GM23338 (cell line): ENCODE results near the gene DCBLD1. TPM values are rescaled to one million over a fixed set of nuclear protein-coding genes. Genes with fewer than 3 reads are reported as not detected.

Experiments used
- ATAC-seq: fragments of 200-7000 bp; cut with Tn5 transposase; 3 replicates; pipeline ENCODE4 v1.9.1; 2020
- DNase-seq: peaks from one replicate; pipeline ENCODE4 v3.0.0-alpha.2; 2015; ENCODE audit warnings: low spot score
- H2AFZ ChIP-seq: fragments of 200-600 bp; sonication (generic); 2 replicates; pipeline ENCODE4 v1.8.0; 2016; ENCODE audit warnings: antibody characterized with exemption, mild to moderate bottlenecking, moderate library complexity
- H3F3A ChIP-seq: fragments of 200-600 bp; sonication (generic); replicated peaks from 2 replicates; pipeline ENCODE4 v1.8.0; 2017; ENCODE audit warnings: antibody characterized with exemption, mixed run types, low read depth
- H3K27ac ChIP-seq: fragments of 200-600 bp; sonication (generic); 2 replicates; pipeline ENCODE4 v1.6.1; 2016; ENCODE audit warnings: low read depth
- H3K27me3 ChIP-seq: fragments of 200-600 bp; sonication (generic); 2 replicates; pipeline ENCODE4 v1.8.0; 2016; ENCODE audit warnings: mild to moderate bottlenecking, mixed run types, moderate library complexity; ENCODE audit not compliant: insufficient read depth
- H3K36me3 ChIP-seq: fragments of 200-600 bp; sonication (generic); 2 replicates; pipeline ENCODE4 v1.8.0; 2016; ENCODE audit warnings: mild to moderate bottlenecking; ENCODE audit not compliant: insufficient read depth
- H3K4me1 ChIP-seq: fragments of 200-600 bp; sonication (generic); 2 replicates; pipeline ENCODE4 v1.8.0; 2016; ENCODE audit warnings: mild to moderate bottlenecking, moderate library complexity; ENCODE audit not compliant: insufficient read depth
- H3K4me2 ChIP-seq: fragments of 200-600 bp; sonication (generic); 2 replicates; pipeline ENCODE4 v1.7.1; 2017; ENCODE audit warnings: mixed run types
- H3K4me3 ChIP-seq: fragments of 200-600 bp; sonication (generic); 2 replicates; pipeline ENCODE4 v1.6.1; 2016; ENCODE audit warnings: mixed run types
- H3K79me2 ChIP-seq: fragments of 200-600 bp; sonication (generic); replicated peaks from 2 replicates; pipeline ENCODE4 v1.8.0; 2017; ENCODE audit warnings: mild to moderate bottlenecking; ENCODE audit not compliant: insufficient read depth
- H3K9me2 ChIP-seq: fragments of 200-600 bp; sonication (generic); 2 replicates; pipeline ENCODE4 v1.8.0; 2017; ENCODE audit not compliant: insufficient read depth
- H4K20me1 ChIP-seq: fragments of 200-600 bp; sonication (generic); replicated peaks from 2 replicates; pipeline ENCODE4 v1.8.0; 2017; ENCODE audit warnings: mild to moderate bottlenecking; ENCODE audit not compliant: insufficient read depth
- H3K27ac Mint-ChIP-seq: 2 replicates; pipeline ENCODE4 v1.8.0; 2020; ENCODE audit warnings: inconsistent platforms, mild to moderate bottlenecking, moderate library complexity, mixed read lengths
- H3K27me3 Mint-ChIP-seq: 3 replicates; pipeline ENCODE4 v1.8.0; 2022; ENCODE audit warnings: low read depth, mild to moderate bottlenecking, moderate library complexity, mixed read lengths, inconsistent platforms; ENCODE audit not compliant: insufficient read depth, poor library complexity
- H3K36me3 Mint-ChIP-seq: 3 replicates; pipeline ENCODE4 v1.8.0; 2021; ENCODE audit warnings: low read depth, mild to moderate bottlenecking, inconsistent platforms, moderate library complexity, mixed read lengths
- H3K4me1 Mint-ChIP-seq: 3 replicates; pipeline ENCODE4 v1.8.0; 2020; ENCODE audit warnings: mild to moderate bottlenecking, inconsistent platforms, mixed read lengths
- H3K4me3 Mint-ChIP-seq: 3 replicates; pipeline ENCODE4 v1.8.0; 2021; ENCODE audit warnings: moderate library complexity, mild to moderate bottlenecking, inconsistent platforms, mixed read lengths
- H3K9me3 Mint-ChIP-seq: 3 replicates; pipeline ENCODE4 v1.8.0; 2020; ENCODE audit warnings: moderate library complexity, mild to moderate bottlenecking, inconsistent platforms, mixed read lengths
- EZH2 ChIP-seq: fragments of 200-600 bp; sonication (generic); IDR thresholded peaks from one replicate; pipeline ENCODE4 v1.8.0; 2017; ENCODE audit warnings: antibody characterized with exemption, mild to moderate bottlenecking, low read depth; ENCODE audit not compliant: unreplicated experiment
- EZH2phosphoT487 ChIP-seq: fragments of 200-600 bp; sonication (generic); IDR thresholded peaks from one replicate; pipeline ENCODE4 v1.8.1; 2018; ENCODE audit warnings: antibody characterized with exemption; ENCODE audit not compliant: unreplicated experiment
- JUNB ChIP-seq: IDR thresholded peaks from one replicate; pipeline ENCODE4 v1.6.1; 2016; ENCODE audit warnings: antibody characterized with exemption; ENCODE audit not compliant: unreplicated experiment
- NANOG ChIP-seq: IDR thresholded peaks from 2 replicates; pipeline ENCODE4 v1.6.1; 2016; ENCODE audit warnings: antibody characterized with exemption, borderline replicate concordance
- POLR2AphosphoS5 ChIP-seq: IDR thresholded peaks from 2 replicates; pipeline ENCODE4 v1.6.1; 2016; ENCODE audit warnings: antibody characterized with exemption, low read depth
- STAT1 ChIP-seq: IDR thresholded peaks from one replicate; pipeline ENCODE4 v1.6.1; 2016; ENCODE audit warnings: antibody characterized with exemption; ENCODE audit not compliant: unreplicated experiment
- ZNF114 ChIP-seq: fragments of 250-450 bp; sonication (Bioruptor Pico); IDR thresholded peaks from 2 replicates; pipeline ENCODE4 v1.5.0; 2020; ENCODE audit warnings: mild to moderate bottlenecking, moderate library complexity
- ZNF331 ChIP-seq: fragments of 250-450 bp; sonication (Bioruptor Pico); IDR thresholded peaks from 2 replicates; pipeline ENCODE4 v1.5.0; 2020; ENCODE audit warnings: low read depth, mild to moderate bottlenecking, moderate library complexity
- polyA plus RNA-seq: library from polyadenylated mRNA; unstranded; fragments of >200 nt; fragmentation: Nextera tagmentation; extraction: Ambion mirVana; gene quantifications from 2 replicates; pipeline ENCODE4 v1.2.1, GENCODE V29; 2016
- total RNA-seq: library from RNA; depleted of rRNA; stranded (reverse); fragments of >200 nt; shearing (Covaris generic); gene quantifications from 2 replicates; pipeline ENCODE4 v1.2.3, GENCODE V29; 2014
- TF ChIP-seq, protein P1 (sequence below): IDR thresholded peaks from 2 replicates; pipeline ENCODE4 v1.6.1; 2016; ENCODE audit warnings: antibody characterized with exemption
- TF ChIP-seq, protein P2 (sequence below): fragments of 250-450 bp; sonication (Bioruptor Pico); IDR thresholded peaks from 2 replicates; pipeline ENCODE4 v1.5.0; 2020; ENCODE audit warnings: mild to moderate bottlenecking, moderate library complexity
- TF ChIP-seq, protein P3 (sequence below): IDR thresholded peaks from one replicate; pipeline ENCODE4 v1.6.1; 2018; ENCODE audit warnings: antibody characterized with exemption; ENCODE audit not compliant: unreplicated experiment

The DCBLD1 gene
- total and polyA plus RNA-seq, 2 experiments from 2014 or later = 4.2 to 7.6 TPM

GRCh38 chr6:117513778-117514365 is 31.4 kb downstream of the DCBLD1 start:
- no peaks in the 10 kb centered on the region for H4K20me1 ChIP-seq
- no peak overlapping the region for H3K4me2 ChIP-seq
- H3K4me1 ChIP-seq = 0 out of 2 replicates have a peak, but pooled peaks cover 6% of the 10 kb centered on the region
- no peaks in the 10 kb centered on the region for H3K79me2 ChIP-seq
- no peaks in the 10 kb centered on the region for H3K27me3 Mint-ChIP-seq
- peaks cover 5% of the 10 kb centered on the region; the same call in 2 of the 3 replicates for H3K4me1 Mint-ChIP-seq
- H3K27ac Mint-ChIP-seq = no peak overlapping the region
- no peaks in the 10 kb centered on the region for H3K27me3 ChIP-seq
- H3K4me3 Mint-ChIP-seq = no peak overlapping the region
- H3K4me3 ChIP-seq = no peak overlapping the region
- ATAC-seq = no peak
- H3F3A ChIP-seq = no peaks in the 10 kb centered on the region
- no peaks in the 10 kb centered on the region for H3K9me3 Mint-ChIP-seq
- peaks cover 2% of the 10 kb centered on the region; the same call in 1 of the 3 replicates for H3K36me3 Mint-ChIP-seq
- 0 out of 2 replicates have a peak, but pooled peaks cover 7% of the 10 kb centered on the region for H3K9me2 ChIP-seq
- TF ChIP-seq ZNF114 (CRISPR knock-in tag) (no peak), NANOG (no peak), EZH2phosphoT487 (no peak), ZNF331 (no peak), POLR2AphosphoS5 (no peak), STAT1 (no peak), JUNB (no peak), EZH2 (no peak)
- TF ChIP-seq, protein P1, sequence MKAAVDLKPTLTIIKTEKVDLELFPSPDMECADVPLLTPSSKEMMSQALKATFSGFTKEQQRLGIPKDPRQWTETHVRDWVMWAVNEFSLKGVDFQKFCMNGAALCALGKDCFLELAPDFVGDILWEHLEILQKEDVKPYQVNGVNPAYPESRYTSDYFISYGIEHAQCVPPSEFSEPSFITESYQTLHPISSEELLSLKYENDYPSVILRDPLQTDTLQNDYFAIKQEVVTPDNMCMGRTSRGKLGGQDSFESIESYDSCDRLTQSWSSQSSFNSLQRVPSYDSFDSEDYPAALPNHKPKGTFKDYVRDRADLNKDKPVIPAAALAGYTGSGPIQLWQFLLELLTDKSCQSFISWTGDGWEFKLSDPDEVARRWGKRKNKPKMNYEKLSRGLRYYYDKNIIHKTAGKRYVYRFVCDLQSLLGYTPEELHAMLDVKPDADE = no peak
- TF ChIP-seq, protein P2, sequence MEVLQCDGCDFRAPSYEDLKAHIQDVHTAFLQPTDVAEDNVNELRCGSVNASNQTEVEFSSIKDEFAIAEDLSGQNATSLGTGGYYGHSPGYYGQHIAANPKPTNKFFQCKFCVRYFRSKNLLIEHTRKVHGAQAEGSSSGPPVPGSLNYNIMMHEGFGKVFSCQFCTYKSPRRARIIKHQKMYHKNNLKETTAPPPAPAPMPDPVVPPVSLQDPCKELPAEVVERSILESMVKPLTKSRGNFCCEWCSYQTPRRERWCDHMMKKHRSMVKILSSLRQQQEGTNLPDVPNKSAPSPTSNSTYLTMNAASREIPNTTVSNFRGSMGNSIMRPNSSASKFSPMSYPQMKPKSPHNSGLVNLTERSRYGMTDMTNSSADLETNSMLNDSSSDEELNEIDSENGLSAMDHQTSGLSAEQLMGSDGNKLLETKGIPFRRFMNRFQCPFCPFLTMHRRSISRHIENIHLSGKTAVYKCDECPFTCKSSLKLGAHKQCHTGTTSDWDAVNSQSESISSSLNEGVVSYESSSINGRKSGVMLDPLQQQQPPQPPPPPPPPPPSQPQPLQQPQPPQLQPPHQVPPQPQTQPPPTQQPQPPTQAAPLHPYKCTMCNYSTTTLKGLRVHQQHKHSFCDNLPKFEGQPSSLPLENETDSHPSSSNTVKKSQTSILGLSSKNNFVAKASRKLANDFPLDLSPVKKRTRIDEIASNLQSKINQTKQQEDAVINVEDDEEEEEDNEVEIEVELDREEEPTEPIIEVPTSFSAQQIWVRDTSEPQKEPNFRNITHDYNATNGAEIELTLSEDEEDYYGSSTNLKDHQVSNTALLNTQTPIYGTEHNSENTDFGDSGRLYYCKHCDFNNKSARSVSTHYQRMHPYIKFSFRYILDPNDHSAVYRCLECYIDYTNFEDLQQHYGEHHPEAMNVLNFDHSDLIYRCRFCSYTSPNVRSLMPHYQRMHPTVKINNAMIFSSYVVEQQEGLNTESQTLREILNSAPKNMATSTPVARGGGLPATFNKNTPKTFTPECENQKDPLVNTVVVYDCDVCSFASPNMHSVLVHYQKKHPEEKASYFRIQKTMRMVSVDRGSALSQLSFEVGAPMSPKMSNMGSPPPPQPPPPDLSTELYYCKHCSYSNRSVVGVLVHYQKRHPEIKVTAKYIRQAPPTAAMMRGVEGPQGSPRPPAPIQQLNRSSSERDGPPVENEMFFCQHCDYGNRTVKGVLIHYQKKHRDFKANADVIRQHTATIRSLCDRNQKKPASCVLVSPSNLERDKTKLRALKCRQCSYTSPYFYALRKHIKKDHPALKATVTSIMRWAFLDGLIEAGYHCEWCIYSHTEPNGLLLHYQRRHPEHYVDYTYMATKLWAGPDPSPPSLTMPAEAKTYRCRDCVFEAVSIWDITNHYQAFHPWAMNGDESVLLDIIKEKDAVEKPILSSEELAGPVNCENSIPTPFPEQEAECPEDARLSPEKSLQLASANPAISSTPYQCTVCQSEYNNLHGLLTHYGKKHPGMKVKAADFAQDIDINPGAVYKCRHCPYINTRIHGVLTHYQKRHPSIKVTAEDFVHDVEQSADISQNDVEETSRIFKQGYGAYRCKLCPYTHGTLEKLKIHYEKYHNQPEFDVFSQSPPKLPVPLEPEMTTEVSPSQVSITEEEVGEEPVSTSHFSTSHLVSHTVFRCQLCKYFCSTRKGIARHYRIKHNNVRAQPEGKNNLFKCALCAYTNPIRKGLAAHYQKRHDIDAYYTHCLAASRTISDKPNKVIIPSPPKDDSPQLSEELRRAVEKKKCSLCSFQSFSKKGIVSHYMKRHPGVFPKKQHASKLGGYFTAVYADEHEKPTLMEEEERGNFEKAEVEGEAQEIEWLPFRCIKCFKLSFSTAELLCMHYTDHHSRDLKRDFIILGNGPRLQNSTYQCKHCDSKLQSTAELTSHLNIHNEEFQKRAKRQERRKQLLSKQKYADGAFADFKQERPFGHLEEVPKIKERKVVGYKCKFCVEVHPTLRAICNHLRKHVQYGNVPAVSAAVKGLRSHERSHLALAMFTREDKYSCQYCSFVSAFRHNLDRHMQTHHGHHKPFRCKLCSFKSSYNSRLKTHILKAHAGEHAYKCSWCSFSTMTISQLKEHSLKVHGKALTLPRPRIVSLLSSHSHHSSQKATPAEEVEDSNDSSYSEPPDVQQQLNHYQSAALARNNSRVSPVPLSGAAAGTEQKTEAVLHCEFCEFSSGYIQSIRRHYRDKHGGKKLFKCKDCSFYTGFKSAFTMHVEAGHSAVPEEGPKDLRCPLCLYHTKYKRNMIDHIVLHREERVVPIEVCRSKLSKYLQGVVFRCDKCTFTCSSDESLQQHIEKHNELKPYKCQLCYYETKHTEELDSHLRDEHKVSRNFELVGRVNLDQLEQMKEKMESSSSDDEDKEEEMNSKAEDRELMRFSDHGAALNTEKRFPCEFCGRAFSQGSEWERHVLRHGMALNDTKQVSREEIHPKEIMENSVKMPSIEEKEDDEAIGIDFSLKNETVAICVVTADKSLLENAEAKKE (CRISPR knock-in tag) = no peak
- TF ChIP-seq, protein P3, sequence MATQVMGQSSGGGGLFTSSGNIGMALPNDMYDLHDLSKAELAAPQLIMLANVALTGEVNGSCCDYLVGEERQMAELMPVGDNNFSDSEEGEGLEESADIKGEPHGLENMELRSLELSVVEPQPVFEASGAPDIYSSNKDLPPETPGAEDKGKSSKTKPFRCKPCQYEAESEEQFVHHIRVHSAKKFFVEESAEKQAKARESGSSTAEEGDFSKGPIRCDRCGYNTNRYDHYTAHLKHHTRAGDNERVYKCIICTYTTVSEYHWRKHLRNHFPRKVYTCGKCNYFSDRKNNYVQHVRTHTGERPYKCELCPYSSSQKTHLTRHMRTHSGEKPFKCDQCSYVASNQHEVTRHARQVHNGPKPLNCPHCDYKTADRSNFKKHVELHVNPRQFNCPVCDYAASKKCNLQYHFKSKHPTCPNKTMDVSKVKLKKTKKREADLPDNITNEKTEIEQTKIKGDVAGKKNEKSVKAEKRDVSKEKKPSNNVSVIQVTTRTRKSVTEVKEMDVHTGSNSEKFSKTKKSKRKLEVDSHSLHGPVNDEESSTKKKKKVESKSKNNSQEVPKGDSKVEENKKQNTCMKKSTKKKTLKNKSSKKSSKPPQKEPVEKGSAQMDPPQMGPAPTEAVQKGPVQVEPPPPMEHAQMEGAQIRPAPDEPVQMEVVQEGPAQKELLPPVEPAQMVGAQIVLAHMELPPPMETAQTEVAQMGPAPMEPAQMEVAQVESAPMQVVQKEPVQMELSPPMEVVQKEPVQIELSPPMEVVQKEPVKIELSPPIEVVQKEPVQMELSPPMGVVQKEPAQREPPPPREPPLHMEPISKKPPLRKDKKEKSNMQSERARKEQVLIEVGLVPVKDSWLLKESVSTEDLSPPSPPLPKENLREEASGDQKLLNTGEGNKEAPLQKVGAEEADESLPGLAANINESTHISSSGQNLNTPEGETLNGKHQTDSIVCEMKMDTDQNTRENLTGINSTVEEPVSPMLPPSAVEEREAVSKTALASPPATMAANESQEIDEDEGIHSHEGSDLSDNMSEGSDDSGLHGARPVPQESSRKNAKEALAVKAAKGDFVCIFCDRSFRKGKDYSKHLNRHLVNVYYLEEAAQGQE = no peak
- no peak for DNase-seq
- H3K36me3 ChIP-seq = no peaks in the 10 kb centered on the region
- no peak overlapping the region for H3K27ac ChIP-seq
- no peak overlapping the region for H2AFZ ChIP-seq
